Upper lobe of left lung (tissue), 6 donors: ENCODE data around the gene ANK3. TPM values are rescaled to one million over a fixed set of nuclear protein-coding genes. Genes with fewer than 3 reads are reported as not detected.
A peak's percentile ranks its signal among the peaks of the same experiment; 100 is the strongest.

ENCODE experiments used
- ATAC-seq, 2 donors: fragments of 200-7000 bp; cut with Tn5 transposase; one replicate each; pipeline ENCODE4 v1.9.1; 2022; ENCODE audit warnings: mild to moderate bottlenecking in 2 of 2, moderate library complexity in 2 of 2; ENCODE audit not compliant: low FRiP score in 2 of 2
- DNase-seq, 2 donors: peaks; one replicate each; pipeline ENCODE4 v3.0.0-alpha.2; 2019 to 2020
- H3K27ac ChIP-seq, 4 donors: fragments of 200-600 bp; sonication (generic); one replicate each; pipeline ENCODE4 v1.5.1; 2016 to 2019
- H3K27me3 ChIP-seq, 4 donors: fragments of 200-600 bp; sonication (generic); one replicate each; pipeline ENCODE4 v1.5.1; 2017 to 2019
- H3K36me3 ChIP-seq, 4 donors: fragments of 200-600 bp; sonication (generic); one replicate each; pipeline ENCODE4 v1.5.1; 2016 to 2019
- H3K4me1 ChIP-seq, 4 donors: fragments of 200-600 bp; sonication (generic); one replicate each; pipeline ENCODE4 v1.5.1; 2018 to 2019
- H3K4me3 ChIP-seq, 4 donors: fragments of 200-600 bp; sonication (generic); one replicate each; pipeline ENCODE4 v1.5.1; 2017 to 2019; ENCODE audit warnings: mild to moderate bottlenecking in 2 of 4, moderate library complexity in 1 of 4
- H3K9me3 ChIP-seq, 4 donors: fragments of 200-600 bp; sonication (generic); one replicate each; pipeline ENCODE4 v1.5.1; 2018 to 2019
- CTCF ChIP-seq, 6 experiments: fragments of 450-650 bp in 4 of 6; fragments of 200-600 bp in 2 of 6; sonication (generic) in 2 of 6; IDR thresholded peaks; one replicate each; pipeline ENCODE4 v1.5.1; 2016 to 2019; ENCODE audit warnings: antibody characterized with exemption in 6 of 6
- EP300 ChIP-seq, 4 donors: sonication (generic); formaldehyde crosslinking; IDR thresholded peaks; one replicate each; pipeline ENCODE4 v1.5.1; 2017; ENCODE audit warnings: antibody characterized with exemption in 4 of 4, control low read depth in 2 of 4
- POLR2A ChIP-seq, 4 donors: fragments of 450-650 bp; IDR thresholded peaks; one replicate each; pipeline ENCODE4 v1.5.1; 2016 to 2017; ENCODE audit warnings: antibody characterized with exemption in 4 of 4, mild to moderate bottlenecking in 2 of 4
- POLR2AphosphoS5 ChIP-seq, 2 donors: sonication (generic); formaldehyde crosslinking; IDR thresholded peaks; one replicate each; pipeline ENCODE4 v1.5.1; 2017; ENCODE audit warnings: antibody characterized with exemption in 2 of 2
- WGBS, 2 donors: methylation state at CpG; one replicate each; pipeline ENCODE4 v1.1.5; 2017 to 2018; 5-methylcytosine and 5-hydroxymethylcytosine counted together
- total RNA-seq, 6 donors: library from RNA; depleted of rRNA in 4 of 6; stranded (reverse); fragments of >200 nt in 4 of 6; gene quantifications; one replicate each; pipeline versions ENCODE4 v1.1.0 to v1.2.1, GENCODE V29; 2016 to 2021
- donor health status: DM: no; HTN: no; CAD: no; lungs with moderate emphysema.
- donor health status: DM: no; HTN: yes; CAD: no; lungs with severe emphysema.

Gene ANK3
- total RNA-seq, 6 donors from 2014 or later, result 43.9 to 193 (median 98.5) TPM

- Histone ChIP-seq H3K27ac (no peak overlapping the region), H3K4me1 (peaks cover 3 to 11% (median 8%) of the 10 kb centered on the region in 4 donors), H3K9me3 (no peaks in the 10 kb centered on the region), H3K27me3 (no peaks in the 10 kb centered on the region), H3K36me3 (no peaks in the 10 kb centered on the region), H3K4me3 (no peak overlapping the region)
- no peak for TF ChIP-seq CTCF (IDR thresholded peaks at IDR 0.05)
- TF ChIP-seq POLR2A (IDR thresholded peaks at IDR 0.05), result no peak
- ATAC-seq (no peak), DNase-seq (no peak)
- WGBS, 2 donors, result 74 to 81% methylated on average over 3 of the region's 3 CpGs
These were observed 101.4 kb downstream of the ANK3 start for GRCh38 chr10:60288256-60288655.

- ATAC-seq (no peak), DNase-seq (no peak)
- Histone ChIP-seq H3K4me1 (peaks cover 3 to 8% (median 7%) of the 10 kb centered on the region in 4 donors), H3K4me3 (no peak overlapping the region), H3K36me3 (no peaks in the 10 kb centered on the region), H3K27ac (no peak overlapping the region), H3K9me3 (no peaks in the 10 kb centered on the region), H3K27me3 (no peaks in the 10 kb centered on the region)
- WGBS, 2 donors, result 71 to 72% methylated on average over 1 of the region's 1 CpG
- TF ChIP-seq POLR2AphosphoS5 (IDR thresholded peaks at IDR 0.05) (no peak), CTCF (IDR thresholded peaks at IDR 0.05) (no peak), EP300 (IDR thresholded peaks at IDR 0.05) (no peak), POLR2A (IDR thresholded peaks at IDR 0.05) (no peak)
These were observed 103.1 kb downstream of the ANK3 start for GRCh38 chr10:60286559-60286958.

- ATAC-seq (no peak), DNase-seq (no peak)
- H3K36me3 ChIP-seq, result no peaks in the 10 kb centered on the region
- H3K4me3 ChIP-seq, result no peak overlapping the region
- H3K9me3 ChIP-seq, result no peaks in the 10 kb centered on the region
- WGBS, 2 donors, result 71 to 73% methylated on average over 2 of the region's 2 CpGs
- H3K27me3 ChIP-seq, result no peaks in the 10 kb centered on the region
- no peak overlapping the region for H3K27ac ChIP-seq
- peaks cover 3 to 8% (median 6%) of the 10 kb centered on the region in 4 donors for H3K4me1 ChIP-seq
- TF ChIP-seq POLR2A (IDR thresholded peaks at IDR 0.05) (no peak), CTCF (IDR thresholded peaks at IDR 0.05) (no peak), POLR2AphosphoS5 (IDR thresholded peaks at IDR 0.05) (no peak)
These were observed 106.3 kb downstream of the ANK3 start for GRCh38 chr10:60283397-60283796.

GRCh38 chr10:60282771-60283353, 106.8 kb downstream of the ANK3 start:
- no peak overlapping the region for H3K27ac ChIP-seq
- ATAC-seq, result peak in 1 of 2 donors; percentile 65
- no peak overlapping the region for H3K4me3 ChIP-seq
- no peaks in the 10 kb centered on the region for H3K36me3 ChIP-seq
- WGBS, 2 donors, result 56 to 65% methylated on average over 5 of the region's 5 CpGs
- H3K27me3 ChIP-seq, result no peaks in the 10 kb centered on the region
- DNase-seq, result peak in 1 of 2 donors; percentile 42
- no peaks in the 10 kb centered on the region for H3K9me3 ChIP-seq
- no peak for TF ChIP-seq EP300 (IDR thresholded peaks at IDR 0.05)
- no peak for TF ChIP-seq POLR2AphosphoS5 (IDR thresholded peaks at IDR 0.05)
- TF ChIP-seq POLR2A (IDR thresholded peaks at IDR 0.05), result no peak
- TF ChIP-seq CTCF (IDR thresholded peaks at IDR 0.05), result no peak
- peaks cover 3 to 8% (median 6%) of the 10 kb centered on the region in 4 donors for H3K4me1 ChIP-seq

- H3K9me3 ChIP-seq, result no peaks in the 10 kb centered on the region
- ATAC-seq (no peak), DNase-seq (no peak)
- 84 to 93% methylated on average over 6 of the region's 6 CpGs for WGBS, 2 donors
- H3K27ac ChIP-seq, result no peak overlapping the region
- H3K36me3 ChIP-seq, result no peaks in the 10 kb centered on the region
- no peaks in the 10 kb centered on the region for H3K27me3 ChIP-seq
- H3K4me3 ChIP-seq, result no peak overlapping the region
- peaks cover 3 to 8% (median 6%) of the 10 kb centered on the region in 4 donors for H3K4me1 ChIP-seq
- TF ChIP-seq CTCF (IDR thresholded peaks at IDR 0.05), result no peak
- TF ChIP-seq EP300 (IDR thresholded peaks at IDR 0.05), result no peak
- TF ChIP-seq POLR2AphosphoS5 (IDR thresholded peaks at IDR 0.05), result no peak
- TF ChIP-seq POLR2A (IDR thresholded peaks at IDR 0.05), result no peak
These were observed 107.8 kb downstream of the ANK3 start for GRCh38 chr10:60281792-60282353.
